Measurements from ENCODE around the gene CCT2.
"Not testable (repeated sequence)": the region's sequence is repeated elsewhere in the genome, so short reads cannot be mapped to it uniquely, and the experiment has no call there.

Gene CCT2

GRCh38 chr12:69589082-69589481 is 3.8 kb downstream of the CCT2 start:
- DNase-seq = no peak

DNA sequence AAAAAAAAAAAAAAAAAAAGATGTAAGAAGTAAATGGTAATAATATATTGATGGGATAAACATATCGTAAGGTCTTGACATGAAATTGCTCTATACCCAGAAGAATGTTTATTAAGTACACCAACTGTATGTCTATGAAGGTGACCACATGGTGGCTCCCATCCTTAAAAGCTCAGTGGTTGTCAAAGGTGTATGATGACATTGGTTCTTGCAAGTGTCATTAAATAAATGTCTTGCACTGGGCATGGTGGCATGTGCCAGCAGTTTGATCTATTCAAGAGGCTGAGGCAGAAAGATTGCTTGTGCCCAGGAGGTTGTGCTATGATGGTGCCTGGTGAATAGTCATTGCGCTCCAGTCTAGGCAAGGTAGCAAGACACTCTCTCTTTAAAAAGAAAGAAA is 10.4 kb downstream of the CCT2 start:
- no peak for DNase-seq

GRCh38 chr12:69598174-69598753 is 13.0 kb downstream of the CCT2 start:
- no peak for DNase-seq

DNA sequence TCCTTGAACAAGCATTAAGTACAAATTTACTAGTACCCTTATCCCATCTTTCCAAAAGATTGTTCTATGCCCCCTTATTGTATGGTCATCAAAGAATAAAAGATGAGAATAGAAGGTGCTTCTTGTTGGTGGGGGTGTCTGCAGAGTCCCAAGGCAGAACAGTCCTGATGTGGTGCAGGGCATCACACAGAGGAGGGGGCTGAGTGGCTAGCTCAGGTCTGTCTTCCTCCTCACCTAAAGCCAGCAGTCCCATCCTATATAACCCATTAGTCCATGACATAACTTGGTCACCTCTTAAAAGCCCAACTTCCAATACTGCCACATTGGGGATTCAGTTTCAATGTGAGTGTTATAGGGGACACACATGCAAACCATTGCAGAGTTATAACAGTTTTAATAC is 15.5 kb downstream of the CCT2 start:
- DNase-seq = no peak

GRCh38 chr12:69601962-69602685 is 16.9 kb downstream of the CCT2 start:
- no peak for DNase-seq

DNA sequence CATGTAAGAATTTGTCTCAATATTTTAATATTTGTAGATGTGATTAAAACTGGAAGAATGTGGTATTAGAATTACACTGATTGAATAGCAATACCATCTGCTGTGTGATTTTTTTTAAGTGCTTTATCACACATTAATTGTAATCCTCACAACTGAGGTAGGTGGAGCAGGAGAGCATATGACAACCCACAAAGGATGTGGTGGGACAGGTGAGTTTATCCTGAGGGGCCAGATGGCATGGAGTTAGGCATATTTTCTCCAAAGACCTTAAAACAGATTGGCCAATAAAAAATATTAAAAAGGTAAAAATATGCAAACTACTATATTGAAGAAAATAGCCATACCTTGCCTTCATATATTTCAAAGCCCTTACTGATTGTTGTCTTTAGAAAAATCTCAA is 17.7 kb downstream of the CCT2 start:
- no peak for DNase-seq

GRCh38 chr12:69603556-69603955 is 18.3 kb downstream of the CCT2 start:
- not testable (repeated sequence) for DNase-seq

DNA sequence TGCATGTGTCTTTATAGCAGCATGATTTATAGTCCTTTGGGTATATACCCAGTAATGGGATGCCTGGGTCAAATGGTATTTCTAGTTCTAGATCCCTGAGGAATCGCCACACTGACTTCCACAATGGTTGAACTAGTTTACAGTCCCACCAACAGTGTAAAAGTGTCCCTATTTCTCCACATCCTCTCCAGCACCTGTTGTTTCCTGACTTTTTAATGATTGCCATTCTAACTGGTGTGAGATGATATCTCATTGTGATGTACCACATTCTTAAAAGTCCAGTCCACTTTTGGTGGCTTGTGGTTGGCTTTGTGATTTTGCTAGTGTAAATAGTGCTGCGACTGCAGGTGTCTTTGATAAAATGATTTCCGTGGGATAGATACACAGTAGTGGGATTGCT is 19.0 kb downstream of the CCT2 start:
- DNase-seq = not testable (repeated sequence)

- DNase-seq = no peak
Observed at GRCh38 chr12:69608114-69608513, 22.9 kb downstream of the CCT2 start.

DNA sequence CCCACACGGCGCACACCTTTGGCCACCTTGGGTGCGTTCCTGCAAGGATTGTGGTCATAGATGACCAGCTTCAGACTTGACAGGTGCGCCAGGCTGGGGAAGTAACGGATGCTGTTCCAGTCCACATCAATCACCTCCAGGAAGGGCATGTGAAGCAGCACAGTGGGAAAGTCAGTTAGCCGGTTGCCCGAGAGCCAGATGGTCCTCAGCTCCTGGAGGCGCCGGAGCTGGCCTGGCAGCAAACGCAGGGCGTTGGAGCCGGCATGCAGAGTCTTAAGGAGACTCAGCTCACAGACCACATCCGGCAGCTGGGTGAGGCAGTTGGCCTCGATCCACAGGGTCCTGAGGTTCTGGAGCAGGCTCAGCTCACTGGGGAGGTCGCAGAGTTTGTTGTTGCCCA is 24.9 kb downstream of the CCT2 start:
- peak in 1 of 2 experiments; percentile 81 for DNase-seq

DNA sequence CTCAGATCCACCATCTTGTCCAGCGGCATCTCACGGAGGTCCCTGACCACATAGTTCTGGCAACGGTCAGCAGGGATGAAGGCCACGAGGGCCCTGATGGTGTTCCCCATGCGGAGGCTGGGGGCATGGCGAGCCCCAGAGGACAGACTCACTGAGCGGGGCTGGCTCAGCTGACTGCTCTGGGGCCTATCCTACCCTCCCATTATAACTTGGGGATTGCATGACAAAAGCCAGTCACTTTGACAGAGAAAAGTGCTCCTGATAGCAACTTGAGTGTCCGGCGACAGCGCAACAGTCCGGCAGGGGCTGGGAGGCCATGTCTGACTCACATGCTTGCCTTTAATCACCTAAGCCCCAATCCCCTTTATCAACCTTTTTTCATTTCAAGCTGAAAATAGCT is 25.5 kb downstream of the CCT2 start, which contains the start of gene LRRC10:
LRRC10 (minus strand) TSS at position 179 of the 400 bp plus-strand sequence; CDS start at position 110, 69 bp downstream.
- DNase-seq = no peak

- DNase-seq = no peak
Observed at GRCh38 chr12:69613351-69613750, 28.1 kb downstream of the CCT2 start.

GRCh38 chr12:69616025-69616424 is 30.8 kb downstream of the CCT2 start:
- no peak for DNase-seq

DNA sequence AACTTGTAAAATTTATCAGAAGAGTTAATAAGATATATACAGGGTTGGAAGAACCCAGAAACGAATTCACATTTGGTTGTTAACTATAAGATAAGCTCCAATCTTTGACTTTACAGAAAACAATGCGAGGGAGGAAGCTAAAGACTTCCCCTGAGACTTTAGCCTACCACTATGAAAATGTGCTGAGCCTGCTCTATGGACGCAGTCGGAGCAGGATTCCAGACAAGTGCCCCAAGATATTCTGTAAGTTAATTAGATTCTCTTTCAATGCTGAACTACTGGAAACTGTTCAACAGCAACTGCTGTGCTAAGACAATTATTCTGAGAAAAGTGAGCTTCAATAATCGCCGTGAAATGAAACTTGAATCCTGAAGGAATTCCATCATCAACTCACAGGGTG is 33.8 kb downstream of the CCT2 start:
- no peak for DNase-seq

DNA sequence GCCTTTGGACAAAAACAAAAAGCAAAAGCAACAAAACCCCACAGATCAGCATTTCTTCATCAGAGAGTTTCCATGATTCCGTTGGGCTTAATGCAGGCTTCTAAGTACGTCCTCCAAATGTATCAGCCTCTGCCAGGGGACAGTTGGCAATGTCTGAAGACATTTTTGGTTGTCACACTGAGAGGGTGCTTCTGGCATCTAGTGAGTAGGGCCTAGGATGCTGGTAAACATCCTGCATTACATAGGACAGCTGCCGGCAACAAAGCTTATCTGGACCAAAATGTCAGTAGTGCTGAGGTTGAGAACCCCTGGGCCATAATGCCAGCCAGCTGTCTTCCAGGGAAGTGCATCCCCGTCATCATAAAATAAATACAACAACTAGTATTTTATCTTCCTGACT is 34.8 kb downstream of the CCT2 start:
- no peak for DNase-seq

DNA sequence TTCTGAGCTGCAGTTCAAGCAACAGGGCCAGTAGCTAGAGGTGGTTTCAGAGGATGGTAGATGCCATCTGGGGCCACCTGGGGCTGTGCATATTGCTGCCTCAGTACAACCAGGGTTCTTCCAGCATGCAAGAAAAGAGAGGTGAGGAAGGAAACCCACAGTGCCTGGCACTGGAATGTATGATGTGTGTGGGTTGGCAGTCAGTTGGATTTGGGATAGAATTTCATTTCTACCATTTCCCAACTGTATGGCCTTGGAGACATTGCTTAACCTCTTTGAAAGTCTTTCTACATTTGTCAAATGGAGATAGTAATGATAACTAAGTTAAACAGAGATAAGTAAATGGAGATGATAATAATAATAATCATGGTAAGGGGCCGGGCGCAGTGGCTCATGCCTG is 35.7 kb downstream of the CCT2 start:
- DNase-seq = no peak

- no peak for DNase-seq
Observed at GRCh38 chr12:69621551-69621950, 36.3 kb downstream of the CCT2 start.

GRCh38 chr12:69623970-69624369 is 38.7 kb downstream of the CCT2 start:
- no peak for DNase-seq

- DNase-seq = no peak
Observed at GRCh38 chr12:69627501-69627900, 42.2 kb downstream of the CCT2 start.

- no peak for DNase-seq
Observed at GRCh38 chr12:69630191-69630590, 44.9 kb downstream of the CCT2 start.

DNA sequence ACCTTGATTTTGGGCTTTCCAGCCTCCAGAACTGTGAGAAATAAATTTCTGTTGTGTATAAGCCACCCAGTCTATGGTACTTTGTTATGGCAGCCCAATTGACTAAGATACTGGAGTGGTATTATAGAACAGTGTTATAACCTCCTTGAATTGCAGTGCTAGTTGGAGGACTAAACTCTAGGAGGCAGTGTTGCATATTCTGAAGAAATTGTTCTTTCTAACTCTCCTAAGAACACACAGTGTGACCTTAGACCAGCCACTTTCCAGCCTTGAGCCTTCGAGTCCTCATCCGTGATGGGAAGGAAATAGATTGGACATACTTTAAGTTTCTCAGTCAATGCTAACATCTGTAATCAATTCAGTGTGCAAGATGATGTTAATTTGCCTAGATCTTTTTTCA is 47.8 kb downstream of the CCT2 start:
- DNase-seq = no peak

GRCh38 chr12:69639400-69640016 is 54.2 kb downstream of the CCT2 start:
- DNase-seq = peak; percentile 49 to 72

DNA sequence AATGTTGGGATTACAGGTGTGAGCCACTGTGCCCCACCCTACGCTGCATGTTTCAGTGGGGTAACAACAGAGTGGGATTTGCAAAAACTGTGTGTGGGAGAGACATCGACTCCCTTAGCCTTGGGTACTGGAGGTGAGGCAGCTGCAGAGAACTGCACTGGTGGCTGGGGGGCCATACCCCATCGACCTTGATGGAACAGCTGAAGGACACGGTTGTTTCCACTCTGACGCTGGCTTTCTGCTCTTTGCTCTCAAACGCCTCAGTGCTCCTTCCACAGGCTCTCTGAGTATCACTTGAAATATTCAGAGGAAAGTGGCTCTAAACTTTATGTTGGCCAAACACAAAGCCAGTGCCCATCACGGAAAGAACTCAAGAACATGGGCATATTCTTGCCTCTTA is 56.3 kb downstream of the CCT2 start:
- no peak for DNase-seq

- DNase-seq = peak in 1 of 2 experiments; percentile 11
Observed at GRCh38 chr12:69642531-69642930, 57.3 kb downstream of the CCT2 start.

Data from NCI-H446 (cell line).